GM10266 (cell line): ENCODE data around the gene NTN3.

Experiments used
- DNase-seq: peaks from one replicate; pipeline ENCODE4 v3.0.0; 2012; ENCODE audit errors: extremely low spot score
- CTCF ChIP-seq: IDR thresholded peaks from 2 replicates; pipeline ENCODE4 v1.5.1; 2012; ENCODE audit warnings: mild to moderate bottlenecking, low read depth; ENCODE audit not compliant: control insufficient read depth, insufficient read depth; ENCODE audit errors: missing control alignments

NTN3 gene

DNA sequence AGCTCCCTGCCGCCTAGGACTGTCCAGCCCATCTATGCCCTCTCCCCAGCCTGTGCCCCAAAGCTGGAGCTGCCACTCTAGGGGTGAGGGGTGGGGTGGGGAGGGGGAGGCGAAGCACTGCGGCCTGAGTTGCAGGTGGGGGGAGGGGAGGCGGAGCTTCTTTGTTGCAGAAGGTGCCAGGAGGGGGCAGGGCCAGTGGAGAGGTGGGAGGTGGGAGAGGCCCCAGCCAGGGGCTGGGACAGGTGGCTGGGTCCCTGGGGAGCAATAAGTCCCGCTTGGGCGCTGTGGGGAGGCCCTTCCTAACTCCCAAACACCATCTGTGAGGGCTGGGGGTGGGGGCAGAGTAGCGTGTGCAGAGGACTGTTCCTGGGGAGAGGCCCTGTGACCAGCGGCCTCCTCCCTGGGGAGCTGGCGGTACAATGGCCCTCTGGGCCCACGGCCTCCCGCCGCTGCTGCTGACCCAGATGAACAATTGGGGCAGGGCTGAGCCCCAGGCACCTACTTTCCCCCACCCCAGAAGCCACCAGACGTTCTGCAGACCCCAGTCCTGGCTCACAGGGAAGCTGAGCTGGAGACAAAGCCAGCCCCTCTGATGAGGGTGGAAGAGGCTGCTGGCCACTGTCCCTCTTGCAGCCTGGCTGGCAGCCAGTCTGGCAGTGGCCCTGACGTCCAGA is 2.2 kb upstream of the NTN3 start:
- no peak for TF ChIP-seq CTCF
- peak; percentile 88 for DNase-seq

GRCh38 chr16:2469399-2470233 is 1.5 kb upstream of the NTN3 start:
- TF ChIP-seq CTCF, result no peak
- peak; percentile 43 for DNase-seq

- no peak for DNase-seq
- TF ChIP-seq CTCF, result no peak
These were observed 879 bp upstream of the NTN3 start for GRCh38 chr16:2470234-2470601.

GRCh38 chr16:2470603-2471015 is 488 bp upstream of the NTN3 start:
- peak; percentile 51 for DNase-seq

GRCh38 chr16:2471653-2472487 is 773 bp downstream of the NTN3 start:
- DNase-seq, result no peak
- TF ChIP-seq CTCF, result no peak

More at GRCh38 chr16:2470603-2471015, 488 bp upstream of the NTN3 start:
- no peak for TF ChIP-seq CTCF

- DNase-seq, result no peak
- TF ChIP-seq CTCF, result no peak
These were observed 1.4 kb downstream of the NTN3 start for GRCh38 chr16:2472488-2472864.
